ENCODE data around the gene SLC25A24. TPM values are rescaled to one million over a fixed set of nuclear protein-coding genes. Genes with fewer than 3 reads are reported as not detected.

The SLC25A24 gene
- total and polyA plus RNA-seq, 9 of the 15 experiments (the other 6 are each of a cell fraction or from before 2014, with no cell fraction given): 6.9 to 34.9 (median 25.4) TPM

- TF ChIP-seq MGA (IDR thresholded peaks at IDR 0.05) (peak; percentile 51), MYBL2 (IDR thresholded peaks at IDR 0.05; ENCODE audit: low read depth) (no peak), MYBL2 (CRISPR knock-in tag; IDR thresholded peaks at IDR 0.05; ENCODE audit: borderline replicate concordance) (no peak), SMAD4 (CRISPR knock-in tag; conservative IDR thresholded peaks at IDR 0.05) (no peak), ZNF121 (CRISPR knock-in tag; conservative IDR thresholded peaks at IDR 0.05) (no peak), ZBTB49 (CRISPR knock-in tag; IDR thresholded peaks at IDR 0.05; ENCODE audit: borderline replicate concordance) (no peak), NFIC (IDR thresholded peaks at IDR 0.05) (peak; percentile 40; the same call in 1 of the 2 replicates), ZNF57 (CRISPR knock-in tag; IDR thresholded peaks at IDR 0.05) (no peak), ZNF316 (IDR thresholded peaks at IDR 0.05) (no peak), THAP7 (CRISPR knock-in tag; IDR thresholded peaks at IDR 0.05) (no peak), SFPQ (IDR thresholded peaks at IDR 0.05; ENCODE audit: low read depth, low read length) (no peak), POLR3A (IDR thresholded peaks at IDR 0.05; ENCODE audit: borderline replicate concordance, extremely low read depth, insufficient read depth, insufficient read length) (no peak)
Measured at GRCh38 chr1:108100148-108100547, 100.0 kb downstream of the SLC25A24 start (continued).

Measured in K562 (cell line).